ENCODE data around the gene KLRF2.

KLRF2 gene

GRCh38 chr12:9911708-9912107 lies 30.4 kb downstream of the KLRF2 start:
- no peak overlapping the region for H3K4me3 ChIP-seq (ENCODE audit: low read length)
- TF ChIP-seq CTCF (IDR thresholded peaks at IDR 0.05; ENCODE audit: insufficient read depth, low read depth, low read length, missing control alignments), result no peak
- no peak for DNase-seq (ENCODE audit: low read depth)

GRCh38 chr12:9919443-9919842 lies 38.2 kb downstream of the KLRF2 start:
- no peak overlapping the region for H3K4me3 ChIP-seq (ENCODE audit: low read length)
- TF ChIP-seq CTCF (IDR thresholded peaks at IDR 0.05; ENCODE audit: insufficient read depth, low read depth, low read length, missing control alignments), result no peak
- no peak for DNase-seq (ENCODE audit: low read depth)

GRCh38 chr12:9920451-9920850 lies 39.2 kb downstream of the KLRF2 start:
- DNase-seq (ENCODE audit: low read depth), result no peak
- TF ChIP-seq CTCF (IDR thresholded peaks at IDR 0.05; ENCODE audit: insufficient read depth, low read depth, low read length, missing control alignments), result no peak
- no peak overlapping the region for H3K4me3 ChIP-seq (ENCODE audit: low read length)

GRCh38 chr12:9922429-9922828 lies 41.1 kb downstream of the KLRF2 start:
- no peak for TF ChIP-seq CTCF (IDR thresholded peaks at IDR 0.05; ENCODE audit: insufficient read depth, low read depth, low read length, missing control alignments)
- H3K4me3 ChIP-seq (ENCODE audit: low read length), result no peak overlapping the region

GRCh38 chr12:9925705-9926393 lies 44.6 kb downstream of the KLRF2 start:
- DNase-seq (ENCODE audit: low read depth), result peak; percentile 61
- TF ChIP-seq CTCF (IDR thresholded peaks at IDR 0.05; ENCODE audit: insufficient read depth, low read depth, low read length, missing control alignments), result peak; percentile 58
- H3K4me3 ChIP-seq (ENCODE audit: low read length), result no peak overlapping the region

More at GRCh38 chr12:9922429-9922828, 41.1 kb downstream of the KLRF2 start:
- no peak for DNase-seq (ENCODE audit: low read depth)

- TF ChIP-seq CTCF (IDR thresholded peaks at IDR 0.05; ENCODE audit: insufficient read depth, low read depth, low read length, missing control alignments), result no peak
These were observed 45.6 kb downstream of the KLRF2 start for GRCh38 chr12:9926876-9927275.

GRCh38 chr12:9928607-9929006 lies 47.3 kb downstream of the KLRF2 start:
- H3K4me3 ChIP-seq (ENCODE audit: low read length), result no peak overlapping the region
- no peak for DNase-seq (ENCODE audit: low read depth)
- no peak for TF ChIP-seq CTCF (IDR thresholded peaks at IDR 0.05; ENCODE audit: insufficient read depth, low read depth, low read length, missing control alignments)

More at GRCh38 chr12:9926876-9927275, 45.6 kb downstream of the KLRF2 start:
- no peak overlapping the region for H3K4me3 ChIP-seq (ENCODE audit: low read length)
- DNase-seq (ENCODE audit: low read depth), result peak; percentile 51
